PFSK-1 (cell line): Measurements from ENCODE around the gene CCDC192.

ENCODE experiments used
- FOXP2 ChIP-seq: optimal IDR thresholded peaks from 2 replicates; pipeline ENCODE3; 2011; ENCODE audit warnings: borderline replicate concordance, control low read depth, inconsistent platforms; ENCODE audit not compliant: insufficient read depth; ENCODE audit errors: extremely low read length, extremely low read depth
- POLR2AphosphoS5 ChIP-seq: IDR thresholded peaks from 2 replicates; pipeline ENCODE4 v1.6.1; 2012; ENCODE audit warnings: low read depth, mild to moderate bottlenecking, control low read depth, low read length, moderate library complexity
- REST ChIP-seq, 2 experiments: IDR thresholded peaks; 2 replicates each; pipeline versions ENCODE4 v1.6.1 to v1.8.0; 2011 to 2012; ENCODE audit warnings: low read depth in 2 of 2, low read length in 2 of 2, control low read depth in 1 of 2, inconsistent platforms in 1 of 2, mild to moderate bottlenecking in 1 of 2, moderate library complexity in 1 of 2; ENCODE audit not compliant: insufficient read depth in 1 of 2
- SIN3A ChIP-seq: IDR thresholded peaks from 2 replicates; pipeline ENCODE4 v1.6.1; 2012; ENCODE audit warnings: mild to moderate bottlenecking, low read length, moderate library complexity, borderline replicate concordance; ENCODE audit not compliant: insufficient read depth
- TAF1 ChIP-seq: IDR thresholded peaks from 2 replicates; pipeline ENCODE4 v1.6.1; 2012; ENCODE audit warnings: low read length, control low read depth, borderline replicate concordance; ENCODE audit not compliant: insufficient read depth

DNA sequence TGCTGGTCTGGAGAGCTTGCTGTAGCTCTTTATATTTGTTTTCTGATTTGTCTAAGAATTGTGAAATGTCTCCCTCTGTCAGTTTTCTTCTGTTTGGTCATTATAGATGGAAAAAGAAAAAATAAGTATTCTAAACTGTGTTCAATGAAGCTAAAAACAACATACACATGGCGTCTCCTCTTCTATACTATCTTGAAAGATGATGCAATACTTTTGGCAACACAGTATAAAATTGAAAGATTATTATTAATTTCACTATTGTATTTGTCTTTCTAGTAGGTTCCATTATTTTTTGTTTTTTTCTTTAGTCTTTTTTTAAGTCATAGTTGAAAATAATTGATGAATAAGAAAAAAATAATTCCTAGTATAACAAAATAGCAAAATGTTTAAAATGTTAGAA is 22.5 kb downstream of the CCDC192 start:
- TF ChIP-seq TAF1 (no peak), REST (IDR thresholded peaks at IDR 0.05; ENCODE audit: insufficient read depth in 1 of 2, low read depth in 2 of 2, low read length in 2 of 2) (no peak), SIN3A (no peak), POLR2AphosphoS5 (no peak), FOXP2 (no peak)
